Neutrophil (primary cell): ENCODE results near the gene TTLL4.

Experiments used
- H3K27ac ChIP-seq: fragments of 200-600 bp; sonication (generic); 2 replicates; pipeline ENCODE4 v1.5.1; 2016; ENCODE audit warnings: mild to moderate bottlenecking, moderate library complexity
- H3K27me3 ChIP-seq: fragments of 200-600 bp; sonication (generic); 2 replicates; pipeline ENCODE4 v1.6.0; 2016; ENCODE audit warnings: mild to moderate bottlenecking
- H3K36me3 ChIP-seq: fragments of 200-600 bp; sonication (generic); 2 replicates; pipeline ENCODE4 v1.5.1; 2017
- H3K4me1 ChIP-seq, 2 experiments: fragments of 200-600 bp in 1 of 2; sonication (generic) in 1 of 2; 1 replicate in 1 of 2; 2 replicates in 1 of 2; pipeline versions ENCODE4 v1.5.1 to v1.6.1; 2013 to 2016; ENCODE audit warnings: low read depth in 1 of 2, low read length in 1 of 2, mild to moderate bottlenecking in 1 of 2, moderate library complexity in 1 of 2; ENCODE audit not compliant: control insufficient read depth in 1 of 2, insufficient read depth in 1 of 2
- H3K4me3 ChIP-seq, 2 experiments: fragments of 200-600 bp in 1 of 2; sonication (generic) in 1 of 2; 1 replicate in 1 of 2; 2 replicates in 1 of 2; pipeline ENCODE4 v1.5.1; 2013 to 2016; ENCODE audit warnings: low read depth in 1 of 2, low read length in 1 of 2, mild to moderate bottlenecking in 1 of 2, moderate library complexity in 1 of 2
- H3K9me3 ChIP-seq: fragments of 200-600 bp; sonication (generic); 2 replicates; pipeline ENCODE4 v1.5.1; 2016
- TF ChIP-seq, protein P1 (sequence below): fragments of 200-600 bp; sonication (generic); IDR thresholded peaks from 2 replicates; pipeline ENCODE4 v1.5.1; 2016; ENCODE audit warnings: antibody characterized with exemption

The TTLL4 gene

DNA sequence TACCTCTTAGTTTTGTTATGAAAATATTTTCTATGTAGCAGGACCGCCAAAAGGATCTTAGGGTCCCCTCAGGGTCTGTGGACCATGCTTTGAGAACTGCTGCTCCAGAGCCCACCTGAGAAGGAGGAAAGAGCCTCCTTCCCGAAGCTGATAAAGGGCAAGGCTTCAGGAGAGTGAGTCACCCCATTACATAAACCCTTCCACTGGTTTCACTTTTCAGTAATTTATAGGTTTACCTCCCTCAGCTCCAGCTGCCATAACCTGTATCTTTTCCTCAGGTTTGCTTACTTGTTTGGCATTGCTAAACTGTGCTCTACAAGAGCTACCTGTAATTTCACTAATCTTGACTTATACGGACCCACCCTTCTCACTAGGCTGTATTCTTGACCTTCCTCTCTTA is 6.6 kb downstream of the TTLL4 start:
- H3K27ac ChIP-seq: no peak overlapping the region
- no peaks in the 10 kb centered on the region for H3K36me3 ChIP-seq
- TF ChIP-seq, protein P1, sequence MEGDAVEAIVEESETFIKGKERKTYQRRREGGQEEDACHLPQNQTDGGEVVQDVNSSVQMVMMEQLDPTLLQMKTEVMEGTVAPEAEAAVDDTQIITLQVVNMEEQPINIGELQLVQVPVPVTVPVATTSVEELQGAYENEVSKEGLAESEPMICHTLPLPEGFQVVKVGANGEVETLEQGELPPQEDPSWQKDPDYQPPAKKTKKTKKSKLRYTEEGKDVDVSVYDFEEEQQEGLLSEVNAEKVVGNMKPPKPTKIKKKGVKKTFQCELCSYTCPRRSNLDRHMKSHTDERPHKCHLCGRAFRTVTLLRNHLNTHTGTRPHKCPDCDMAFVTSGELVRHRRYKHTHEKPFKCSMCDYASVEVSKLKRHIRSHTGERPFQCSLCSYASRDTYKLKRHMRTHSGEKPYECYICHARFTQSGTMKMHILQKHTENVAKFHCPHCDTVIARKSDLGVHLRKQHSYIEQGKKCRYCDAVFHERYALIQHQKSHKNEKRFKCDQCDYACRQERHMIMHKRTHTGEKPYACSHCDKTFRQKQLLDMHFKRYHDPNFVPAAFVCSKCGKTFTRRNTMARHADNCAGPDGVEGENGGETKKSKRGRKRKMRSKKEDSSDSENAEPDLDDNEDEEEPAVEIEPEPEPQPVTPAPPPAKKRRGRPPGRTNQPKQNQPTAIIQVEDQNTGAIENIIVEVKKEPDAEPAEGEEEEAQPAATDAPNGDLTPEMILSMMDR: no peak
- H3K9me3 ChIP-seq: no peaks in the 10 kb centered on the region
- peaks cover 0 to 7% of the 10 kb centered on the region in 2 experiments for H3K4me1 ChIP-seq
- no peaks in the 10 kb centered on the region for H3K27me3 ChIP-seq
- no peak overlapping the region for H3K4me3 ChIP-seq

DNA sequence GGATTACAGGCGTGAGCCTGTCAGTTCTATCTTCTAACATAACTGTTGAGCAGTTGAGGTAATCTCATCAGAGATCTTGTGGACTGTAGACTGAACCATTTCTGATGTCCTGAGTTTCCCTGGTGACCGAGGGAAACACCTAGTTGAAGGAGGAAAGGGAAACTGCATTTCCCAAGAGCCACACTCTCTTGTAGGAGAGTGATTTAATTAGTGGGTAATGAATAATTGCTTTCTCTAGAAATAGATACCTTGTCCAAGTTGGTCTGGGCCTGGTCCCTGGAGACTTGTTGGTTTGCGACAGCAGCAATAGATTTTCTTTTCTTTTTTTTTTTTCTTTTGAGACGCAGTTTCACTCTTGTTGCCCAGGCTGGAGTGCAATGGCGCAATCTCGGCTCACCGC is 7.4 kb downstream of the TTLL4 start:
- Histone ChIP-seq H3K4me3 (no peak overlapping the region), H3K9me3 (no peaks in the 10 kb centered on the region), H3K36me3 (no peaks in the 10 kb centered on the region), H3K27ac (no peak overlapping the region), H3K27me3 (no peaks in the 10 kb centered on the region), H3K4me1 (peaks cover 0 to 7% of the 10 kb centered on the region in 2 experiments)
- TF ChIP-seq, protein P1: no peak

GRCh38 chr2:218719457-218719856 is 8.8 kb downstream of the TTLL4 start:
- peaks cover 0 to 3% of the 10 kb centered on the region in 2 experiments for H3K4me1 ChIP-seq
- H3K36me3 ChIP-seq: no peaks in the 10 kb centered on the region
- H3K9me3 ChIP-seq: no peaks in the 10 kb centered on the region
- TF ChIP-seq, protein P1: no peak
- no peak overlapping the region for H3K27ac ChIP-seq
- no peak overlapping the region for H3K4me3 ChIP-seq
- no peaks in the 10 kb centered on the region for H3K27me3 ChIP-seq

DNA sequence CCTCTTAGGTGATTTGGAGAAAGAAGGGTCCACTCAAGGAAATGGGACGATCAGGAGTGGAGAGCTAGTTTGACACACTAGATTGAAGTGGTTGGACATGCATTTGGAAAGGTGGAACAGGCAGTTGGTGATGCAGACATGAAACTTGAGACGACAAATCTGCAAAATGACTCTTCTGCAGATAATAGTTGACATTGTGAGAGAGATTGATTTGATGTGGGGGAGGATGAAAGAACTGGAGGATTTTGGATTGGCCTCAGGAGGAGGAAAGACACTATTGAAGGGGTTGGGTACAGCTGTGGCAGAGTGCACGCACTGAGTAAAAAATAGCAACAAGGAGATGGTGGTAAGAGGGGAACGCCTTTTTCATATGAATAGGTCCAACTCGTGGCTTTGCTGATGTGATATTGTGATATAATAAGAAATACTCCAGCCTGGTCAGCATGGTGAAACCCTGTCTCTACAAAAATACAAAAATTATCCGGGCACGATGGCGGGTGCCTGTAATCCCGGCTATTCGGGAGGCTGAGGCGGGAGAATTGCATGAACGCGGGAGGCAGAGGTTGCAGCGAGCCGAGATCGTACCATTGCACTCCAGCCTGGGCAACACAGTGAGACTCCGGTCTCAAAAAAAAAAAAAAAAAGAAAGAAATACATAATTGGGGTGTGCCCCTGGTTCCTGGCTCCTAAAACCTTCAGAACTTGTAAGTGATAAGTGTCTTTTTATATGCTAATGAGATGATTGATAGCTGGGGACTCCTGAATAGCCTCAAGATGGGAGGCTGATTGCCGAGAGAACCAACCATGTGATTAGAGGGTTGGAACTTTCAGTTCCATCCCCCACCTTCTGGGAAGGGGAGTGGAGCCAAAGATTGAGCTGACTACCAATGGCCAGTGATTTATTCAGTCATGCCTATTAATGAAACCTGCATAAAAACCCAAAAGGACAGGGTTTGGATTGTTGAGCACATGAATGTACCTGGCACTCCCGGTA is 9.7 kb downstream of the TTLL4 start:
- TF ChIP-seq, protein P1: no peak
- H3K4me1 ChIP-seq: peaks cover 0 to 1% of the 10 kb centered on the region in 2 experiments

DNA sequence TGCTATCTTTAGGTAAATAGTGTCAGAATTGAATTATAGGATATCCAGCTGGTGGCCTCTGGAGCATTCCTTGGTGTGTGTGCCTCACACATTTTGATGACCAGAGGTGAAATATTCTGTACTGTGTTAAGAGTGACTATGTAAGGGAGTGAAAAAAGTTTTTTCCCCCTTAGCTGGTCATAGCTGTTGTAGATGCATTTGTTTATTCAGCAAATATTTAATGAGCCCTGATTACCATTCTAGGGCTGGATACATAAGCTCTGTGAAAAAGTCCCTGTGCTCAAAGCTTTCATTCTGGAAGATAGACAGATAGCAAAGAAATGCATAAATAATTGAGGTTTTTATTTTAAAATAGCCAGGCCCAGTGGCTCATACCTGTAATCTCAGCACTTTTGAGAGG is 10.9 kb downstream of the TTLL4 start:
- TF ChIP-seq, protein P1: no peak
- no peaks in the 10 kb centered on the region for H3K36me3 ChIP-seq
- H3K4me3 ChIP-seq: no peak overlapping the region
- H3K4me1 ChIP-seq: no peaks in the 10 kb centered on the region
- no peaks in the 10 kb centered on the region for H3K9me3 ChIP-seq
- no peaks in the 10 kb centered on the region for H3K27me3 ChIP-seq
- H3K27ac ChIP-seq: no peak overlapping the region

More for the DNA sequence above, 9.7 kb downstream of the TTLL4 start:
- Histone ChIP-seq H3K27me3 (no peaks in the 10 kb centered on the region), H3K4me3 (no peak overlapping the region), H3K27ac (no peak overlapping the region), H3K36me3 (no peaks in the 10 kb centered on the region), H3K9me3 (no peaks in the 10 kb centered on the region)
